Gastroesophageal sphincter (tissue), 4 donors: Measurements from ENCODE around the gene CSNK1G1. TPM values are rescaled to one million over a fixed set of nuclear protein-coding genes. Genes with fewer than 3 reads are reported as not detected.

Experiments
- ATAC-seq: fragments of 150-250 bp; one replicate; pipeline ENCODE4 v1.9.1; 2016; ENCODE audit warnings: mild to moderate bottlenecking, moderate library complexity
- H3K27ac ChIP-seq, 4 donors: fragments of 200-600 bp; sonication (generic) in 3 of 4; 1 replicate in 3 of 4; 2 replicates in 1 of 4; pipeline ENCODE4 v1.5.1; 2016 to 2019
- H3K27me3 ChIP-seq: fragments of 200-600 bp; sonication (generic); one replicate; pipeline ENCODE4 v1.5.1; 2019
- H3K36me3 ChIP-seq, 2 donors: fragments of 200-600 bp; sonication (generic); one replicate each; pipeline ENCODE4 v1.5.1; 2019; ENCODE audit warnings: control low read depth in 1 of 2
- H3K4me1 ChIP-seq, 3 donors: fragments of 200-600 bp; sonication (generic); 1 replicate in 2 of 3; 2 replicates in 1 of 3; pipeline ENCODE4 v1.5.1; 2016 to 2019; ENCODE audit warnings: control low read depth in 2 of 3
- H3K4me3 ChIP-seq, 2 donors: fragments of 200-600 bp; sonication (generic); one replicate each; pipeline ENCODE4 v1.5.1; 2019; ENCODE audit warnings: mild to moderate bottlenecking in 1 of 2, moderate library complexity in 1 of 2
- H3K9me3 ChIP-seq, 3 donors: fragments of 200-600 bp; sonication (generic); one replicate each; pipeline ENCODE4 v1.5.1; 2017 to 2019; ENCODE audit warnings: control low read depth in 2 of 3
- EP300 ChIP-seq: sonication (generic); formaldehyde crosslinking; IDR thresholded peaks from one replicate; pipeline ENCODE4 v1.6.1; 2017; ENCODE audit warnings: antibody characterized with exemption, mild to moderate bottlenecking
- POLR2A ChIP-seq, 2 donors: fragments of 450-650 bp; IDR thresholded peaks; one replicate each; pipeline ENCODE4 v1.6.1; 2017; ENCODE audit warnings: antibody characterized with exemption in 2 of 2, mild to moderate bottlenecking in 2 of 2, moderate library complexity in 1 of 2
- POLR2AphosphoS5 ChIP-seq: sonication (generic); formaldehyde crosslinking; IDR thresholded peaks from one replicate; pipeline ENCODE4 v1.6.1; 2017; ENCODE audit warnings: antibody characterized with exemption
- WGBS, 2 donors: methylation state at CpG; one replicate each; pipeline ENCODE4 v1.1.5; 2018; ENCODE audit warnings: low coverage in 1 of 2; 5-methylcytosine and 5-hydroxymethylcytosine counted together
- total RNA-seq, 4 donors: library from RNA; depleted of rRNA; stranded (reverse); fragments of >200 nt; gene quantifications; one replicate each; pipeline ENCODE4 v1.1.0, GENCODE V29; 2016
- TF ChIP-seq, protein P1 (sequence below), 4 experiments: fragments of 200-600 bp in 2 of 4; fragments of 450-650 bp in 2 of 4; sonication (generic) in 1 of 4; IDR thresholded peaks; one replicate each; pipeline ENCODE4 v1.5.1; 2017 to 2019; ENCODE audit warnings: antibody characterized with exemption in 4 of 4, mild to moderate bottlenecking in 2 of 4, moderate library complexity in 2 of 4

Gene CSNK1G1
- total RNA-seq, 4 donors from 2014 or later: 9.2 to 67.0 (median 11.9) TPM

DNA sequence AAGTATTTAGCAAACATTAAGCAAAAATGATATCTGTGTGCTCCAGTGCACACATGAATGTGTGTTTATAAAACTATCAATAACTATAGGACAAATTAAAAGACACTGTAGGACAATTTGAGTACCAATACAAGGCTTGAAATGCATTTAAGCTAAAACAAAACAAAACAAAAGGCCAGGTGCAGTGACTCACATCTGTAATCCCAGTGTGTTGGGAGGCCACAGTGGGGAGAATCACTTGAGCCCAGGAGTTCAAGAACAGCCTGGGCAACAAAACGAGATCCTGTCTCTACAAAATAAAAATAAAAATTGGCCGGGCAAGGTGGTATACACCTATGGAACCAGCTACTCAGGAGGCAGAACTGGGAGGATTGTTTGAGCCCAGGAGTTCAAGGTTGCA, 50.7 kb downstream of the CSNK1G1 start:
- TF ChIP-seq EP300: no peak
- no peak for TF ChIP-seq POLR2A (IDR thresholded peaks at IDR 0.05)
- no peak for TF ChIP-seq POLR2AphosphoS5
- TF ChIP-seq, protein P1, sequence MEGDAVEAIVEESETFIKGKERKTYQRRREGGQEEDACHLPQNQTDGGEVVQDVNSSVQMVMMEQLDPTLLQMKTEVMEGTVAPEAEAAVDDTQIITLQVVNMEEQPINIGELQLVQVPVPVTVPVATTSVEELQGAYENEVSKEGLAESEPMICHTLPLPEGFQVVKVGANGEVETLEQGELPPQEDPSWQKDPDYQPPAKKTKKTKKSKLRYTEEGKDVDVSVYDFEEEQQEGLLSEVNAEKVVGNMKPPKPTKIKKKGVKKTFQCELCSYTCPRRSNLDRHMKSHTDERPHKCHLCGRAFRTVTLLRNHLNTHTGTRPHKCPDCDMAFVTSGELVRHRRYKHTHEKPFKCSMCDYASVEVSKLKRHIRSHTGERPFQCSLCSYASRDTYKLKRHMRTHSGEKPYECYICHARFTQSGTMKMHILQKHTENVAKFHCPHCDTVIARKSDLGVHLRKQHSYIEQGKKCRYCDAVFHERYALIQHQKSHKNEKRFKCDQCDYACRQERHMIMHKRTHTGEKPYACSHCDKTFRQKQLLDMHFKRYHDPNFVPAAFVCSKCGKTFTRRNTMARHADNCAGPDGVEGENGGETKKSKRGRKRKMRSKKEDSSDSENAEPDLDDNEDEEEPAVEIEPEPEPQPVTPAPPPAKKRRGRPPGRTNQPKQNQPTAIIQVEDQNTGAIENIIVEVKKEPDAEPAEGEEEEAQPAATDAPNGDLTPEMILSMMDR (IDR thresholded peaks at IDR 0.05): no peak
- Histone ChIP-seq H3K4me3 (no peak overlapping the region), H3K9me3 (no peaks in the 10 kb centered on the region), H3K27ac (no peak overlapping the region), H3K27me3 (no peaks in the 10 kb centered on the region), H3K4me1 (no peaks in the 10 kb centered on the region), H3K36me3 (peaks cover 0 to 4% of the 10 kb centered on the region in 2 donors)
- ATAC-seq: no peak
- 85 to 95% methylated on average over 2 of the region's 2 CpGs for WGBS, 2 donors

DNA sequence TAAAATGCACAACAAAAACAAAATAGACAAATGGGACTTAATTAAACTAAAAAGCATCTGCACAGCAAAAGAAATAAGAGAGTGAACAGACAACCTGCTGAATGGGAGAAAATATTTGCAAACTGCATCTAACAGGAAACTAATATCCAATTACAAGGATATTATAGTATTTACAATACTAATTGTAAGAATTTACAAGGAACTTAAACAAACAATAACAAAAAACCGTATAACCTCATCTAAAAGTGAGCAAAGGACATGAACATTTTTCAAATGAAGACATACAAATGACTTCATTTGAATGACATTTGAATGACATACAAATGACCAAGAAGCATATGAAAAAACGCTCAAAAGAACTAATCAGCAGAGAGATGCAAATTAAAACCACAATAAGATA, 66.4 kb downstream of the CSNK1G1 start:
- Histone ChIP-seq H3K4me1 (no peaks in the 10 kb centered on the region), H3K4me3 (no peak overlapping the region), H3K27me3 (no peaks in the 10 kb centered on the region), H3K27ac (no peak overlapping the region), H3K9me3 (no peaks in the 10 kb centered on the region), H3K36me3 (no peaks in the 10 kb centered on the region)
- no peak for ATAC-seq
- TF ChIP-seq EP300 (no peak), POLR2A (IDR thresholded peaks at IDR 0.05) (no peak), POLR2AphosphoS5 (no peak)
- TF ChIP-seq, protein P1 (IDR thresholded peaks at IDR 0.05): no peak
- 80 to 88% methylated on average over 2 of the region's 2 CpGs for WGBS, 2 donors

DNA sequence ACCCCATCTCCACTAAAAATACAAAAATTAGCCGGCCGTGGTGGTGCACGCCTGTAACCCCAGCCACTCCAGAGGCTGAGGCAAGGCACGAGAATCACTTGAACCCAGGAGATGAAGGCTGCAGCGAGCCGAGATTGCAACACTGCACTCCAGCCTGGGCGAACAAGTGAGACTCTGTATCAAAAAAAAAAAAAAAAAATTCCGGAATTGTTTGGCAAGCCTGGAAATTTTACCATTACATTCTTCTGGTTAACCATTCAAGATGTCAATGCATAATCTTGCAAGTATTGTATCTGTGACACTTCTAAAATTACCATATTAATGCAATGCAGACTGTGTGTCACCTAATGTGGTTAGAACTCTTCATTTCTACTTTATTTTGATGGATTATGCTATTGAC, 67.0 kb downstream of the CSNK1G1 start:
- no peak overlapping the region for H3K4me3 ChIP-seq
- no peaks in the 10 kb centered on the region for H3K4me1 ChIP-seq
- no peak overlapping the region for H3K27ac ChIP-seq
- H3K27me3 ChIP-seq: no peaks in the 10 kb centered on the region
- TF ChIP-seq POLR2AphosphoS5 (no peak), POLR2A (IDR thresholded peaks at IDR 0.05) (no peak), EP300 (no peak)
- TF ChIP-seq, protein P1 (IDR thresholded peaks at IDR 0.05): no peak
- 63 to 73% methylated on average over 1 to 4 of the region's 8 CpGs for WGBS, 2 donors
- H3K9me3 ChIP-seq: no peaks in the 10 kb centered on the region
- no peak for ATAC-seq
- H3K36me3 ChIP-seq: no peaks in the 10 kb centered on the region

DNA sequence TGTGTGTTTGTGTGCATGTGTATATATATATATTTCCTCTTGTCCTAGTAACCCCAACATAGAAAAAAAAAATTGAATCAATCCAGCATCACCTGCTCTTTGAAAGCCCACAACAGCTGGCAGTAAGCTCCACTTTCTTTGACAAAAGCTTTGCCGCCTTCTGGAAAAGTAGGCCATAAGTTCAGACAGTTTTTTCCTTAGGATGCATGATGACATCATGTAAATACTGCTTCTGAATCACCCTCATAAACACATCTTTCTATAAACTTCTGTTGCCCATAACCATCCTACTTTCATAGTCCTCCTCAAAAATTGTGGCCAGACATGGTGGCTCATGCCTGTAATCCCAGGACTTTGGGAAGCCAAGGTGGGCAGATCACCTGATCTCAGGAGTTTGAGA, 67.4 kb downstream of the CSNK1G1 start:
- WGBS, 2 donors: 82 to 100% methylated on average over 1 of the region's 1 CpG
- ATAC-seq: no peak
- Histone ChIP-seq H3K27me3 (no peaks in the 10 kb centered on the region), H3K36me3 (no peaks in the 10 kb centered on the region), H3K4me1 (no peaks in the 10 kb centered on the region), H3K4me3 (no peak overlapping the region), H3K9me3 (no peaks in the 10 kb centered on the region), H3K27ac (no peak overlapping the region)
- TF ChIP-seq, protein P1 (IDR thresholded peaks at IDR 0.05): no peak
- TF ChIP-seq POLR2A (IDR thresholded peaks at IDR 0.05) (no peak), EP300 (no peak), POLR2AphosphoS5 (no peak)

DNA sequence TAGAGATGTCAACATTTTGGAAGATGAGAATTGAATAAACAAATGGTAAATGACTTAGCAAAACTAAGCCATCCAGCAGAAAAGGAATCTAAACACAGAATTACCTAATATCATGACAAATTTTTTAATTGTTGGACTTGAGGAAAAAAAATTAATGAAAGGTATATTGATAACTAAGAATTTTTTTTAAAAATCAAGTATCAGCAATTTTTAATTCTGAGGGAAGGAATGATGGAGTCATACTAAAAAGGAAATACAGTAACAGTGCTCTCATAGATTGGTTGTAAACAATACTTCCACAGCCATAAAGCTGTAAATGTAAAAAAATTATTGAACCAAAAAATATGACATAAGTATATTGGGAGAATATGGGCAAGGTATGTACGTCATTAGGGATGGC, 68.0 kb downstream of the CSNK1G1 start:
- no peak for TF ChIP-seq POLR2AphosphoS5
- no peak for TF ChIP-seq POLR2A (IDR thresholded peaks at IDR 0.05)
- TF ChIP-seq, protein P1 (IDR thresholded peaks at IDR 0.05): no peak
- no peak for TF ChIP-seq EP300
- no peak overlapping the region for H3K4me3 ChIP-seq
- no peaks in the 10 kb centered on the region for H3K4me1 ChIP-seq
- H3K9me3 ChIP-seq: no peaks in the 10 kb centered on the region
- 95 to 100% methylated on average over 1 of the region's 1 CpG for WGBS, 2 donors
- no peaks in the 10 kb centered on the region for H3K36me3 ChIP-seq
- H3K27me3 ChIP-seq: no peaks in the 10 kb centered on the region
- no peak for ATAC-seq
- no peak overlapping the region for H3K27ac ChIP-seq
